Thoracic aorta (tissue), 2 donors: ENCODE measurements around the gene IL10RB. TPM values are rescaled to one million over a fixed set of nuclear protein-coding genes. Genes with fewer than 3 reads are reported as not detected.
"Not testable (repeated sequence)": the region's sequence is repeated elsewhere in the genome, so short reads cannot be mapped to it uniquely, and the experiment has no call there.

Experiments used
- ATAC-seq: fragments of 150-250 bp; one replicate; pipeline ENCODE4 v1.8.0; 2017; ENCODE audit warnings: low read depth; ENCODE audit not compliant: insufficient number of reproducible peaks, low FRiP score
- DNase-seq: peaks from one replicate; pipeline ENCODE4 v3.0.0-alpha.2; 2020; ENCODE audit warnings: low spot score
- H3K27ac ChIP-seq, 2 donors: fragments of 200-600 bp; sonication (generic); 1 replicate in 1 of 2; 2 replicates in 1 of 2; pipeline ENCODE4 v1.5.1; 2016; ENCODE audit warnings: mild to moderate bottlenecking in 2 of 2, moderate library complexity in 2 of 2
- H3K27me3 ChIP-seq: fragments of 200-600 bp; sonication (generic); replicated peaks from 2 replicates; pipeline ENCODE4 v1.6.0; 2016; ENCODE audit warnings: mild to moderate bottlenecking; ENCODE audit not compliant: insufficient read depth
- H3K36me3 ChIP-seq: fragments of 200-600 bp; sonication (generic); one replicate; pipeline ENCODE4 v1.5.1; 2016
- H3K4me1 ChIP-seq, 2 donors: fragments of 200-600 bp; sonication (generic); 1 replicate in 1 of 2; 2 replicates in 1 of 2; pipeline versions ENCODE4 v1.5.1 to v1.6.0; 2016; ENCODE audit warnings: low read depth in 2 of 2, mild to moderate bottlenecking in 1 of 2; ENCODE audit not compliant: control insufficient read depth in 1 of 2
- H3K4me3 ChIP-seq: fragments of 200-600 bp; sonication (generic); 2 replicates; pipeline ENCODE4 v1.5.1; 2016; ENCODE audit warnings: mild to moderate bottlenecking
- H3K9me3 ChIP-seq: fragments of 200-600 bp; sonication (generic); 2 replicates; pipeline ENCODE4 v1.5.1; 2016
- CTCF ChIP-seq: fragments of 200-600 bp; sonication (generic); IDR thresholded peaks from one replicate; pipeline ENCODE4 v1.5.1; 2019; ENCODE audit warnings: antibody characterized with exemption
- total RNA-seq, 2 donors: library from RNA; depleted of rRNA; stranded (reverse); fragments of >200 nt; gene quantifications; one replicate each; pipeline versions ENCODE4 v1.1.0 to v1.2.3, GENCODE V29; 2016

IL10RB gene
- total RNA-seq, 2 donors from 2014 or later, result 13.0 to 33.6 TPM

DNA sequence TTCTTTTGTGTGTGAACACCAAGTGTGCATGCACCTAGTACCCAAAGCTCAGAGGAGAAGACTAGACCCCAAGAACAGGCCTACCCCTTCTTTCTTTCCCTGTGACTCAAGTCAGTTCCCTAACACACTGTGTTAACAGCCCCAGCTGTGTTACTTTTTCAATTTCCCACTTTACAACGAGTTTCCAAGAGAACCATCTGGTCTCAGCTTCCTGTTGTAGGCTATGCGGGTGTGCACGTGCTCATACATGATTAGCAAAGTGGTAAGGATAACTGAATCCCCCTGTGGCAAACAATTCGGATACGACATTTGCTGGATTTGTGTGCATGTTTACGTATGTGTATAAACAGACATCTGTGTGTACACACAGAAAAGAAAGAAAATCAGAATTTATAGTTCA lies 18.6 kb upstream of the IL10RB start:
- Histone ChIP-seq H3K27ac (no peak overlapping the region), H3K4me3 (no peak overlapping the region), H3K4me1 (no peaks in the 10 kb centered on the region), H3K9me3 (no peaks in the 10 kb centered on the region), H3K36me3 (peaks cover 40% of the 10 kb centered on the region), H3K27me3 (no peaks in the 10 kb centered on the region)
- no peak for ATAC-seq
- no peak for DNase-seq
- no peak for TF ChIP-seq CTCF

GRCh38 chr21:33249331-33250002 lies 16.7 kb upstream of the IL10RB start:
- Histone ChIP-seq H3K9me3 (no peaks in the 10 kb centered on the region), H3K36me3 (peaks cover 43% of the 10 kb centered on the region), H3K4me3 (no peak overlapping the region), H3K27ac (no peak overlapping the region), H3K4me1 (no peaks in the 10 kb centered on the region), H3K27me3 (no peaks in the 10 kb centered on the region)
- TF ChIP-seq CTCF, result no peak
- ATAC-seq (no peak), DNase-seq (no peak)

- DNase-seq, result no peak
- peaks cover 43% of the 10 kb centered on the region for H3K36me3 ChIP-seq
- TF ChIP-seq CTCF, result no peak
- no peak overlapping the region for H3K4me3 ChIP-seq
- H3K4me1 ChIP-seq, result no peaks in the 10 kb centered on the region
- no peak for ATAC-seq
- H3K27ac ChIP-seq, result no peak overlapping the region
- H3K9me3 ChIP-seq, result no peaks in the 10 kb centered on the region
- H3K27me3 ChIP-seq, result no peaks in the 10 kb centered on the region
Measured at GRCh38 chr21:33251119-33251518, 15.0 kb upstream of the IL10RB start.

DNA sequence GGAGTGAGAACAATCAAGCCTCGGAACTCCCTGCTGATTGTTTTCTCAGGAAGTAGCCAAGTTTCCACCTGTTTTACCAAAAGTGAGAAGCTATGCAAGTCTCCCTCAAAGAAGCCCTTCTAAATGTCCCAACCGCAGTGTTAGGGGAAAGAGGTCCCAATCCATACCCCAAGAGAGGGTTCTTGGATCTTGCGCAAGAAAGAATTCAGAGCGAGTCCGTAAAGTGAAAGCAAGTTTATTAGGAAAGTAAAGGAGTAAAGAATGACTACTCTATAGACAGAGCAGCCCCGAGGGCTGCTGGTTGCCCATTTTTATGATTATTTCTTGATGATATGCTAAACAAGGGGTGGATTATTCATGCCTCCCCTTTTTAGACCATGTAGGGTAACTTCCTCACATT lies 12.8 kb upstream of the IL10RB start:
- H3K27me3 ChIP-seq, DNase-seq, ATAC-seq, H3K9me3 ChIP-seq, H3K4me1 ChIP-seq, H3K27ac ChIP-seq, H3K4me3 ChIP-seq: not testable (repeated sequence)
- H3K36me3 ChIP-seq, result peaks cover 37% of the 10 kb centered on the region

DNA sequence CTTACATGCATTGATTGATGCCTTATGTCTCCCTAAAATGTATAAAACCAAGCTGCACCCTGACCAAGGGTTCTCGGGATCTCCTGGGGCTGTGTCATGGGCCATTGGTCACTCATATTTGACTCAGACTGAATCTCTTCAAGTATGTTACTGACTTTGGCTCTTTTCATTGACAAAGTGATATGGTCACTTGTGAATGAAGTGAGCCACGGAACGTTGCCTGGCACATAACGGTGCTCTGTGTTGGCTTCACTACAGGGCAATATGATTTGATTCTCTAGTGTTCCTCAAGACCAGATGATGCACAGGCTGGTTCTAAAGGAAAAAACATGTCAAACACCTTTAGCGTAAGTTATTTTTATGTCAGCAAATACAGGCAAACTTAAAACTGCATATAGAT lies 11.4 kb upstream of the IL10RB start:
- H3K36me3 ChIP-seq, result peaks cover 27% of the 10 kb centered on the region
- H3K4me3 ChIP-seq, result no peak overlapping the region
- TF ChIP-seq CTCF, result no peak
- no peaks in the 10 kb centered on the region for H3K9me3 ChIP-seq
- H3K27ac ChIP-seq, result no peak overlapping the region
- H3K27me3 ChIP-seq, result no peaks in the 10 kb centered on the region
- ATAC-seq, result no peak
- H3K4me1 ChIP-seq, result no peaks in the 10 kb centered on the region
- DNase-seq, result no peak

DNA sequence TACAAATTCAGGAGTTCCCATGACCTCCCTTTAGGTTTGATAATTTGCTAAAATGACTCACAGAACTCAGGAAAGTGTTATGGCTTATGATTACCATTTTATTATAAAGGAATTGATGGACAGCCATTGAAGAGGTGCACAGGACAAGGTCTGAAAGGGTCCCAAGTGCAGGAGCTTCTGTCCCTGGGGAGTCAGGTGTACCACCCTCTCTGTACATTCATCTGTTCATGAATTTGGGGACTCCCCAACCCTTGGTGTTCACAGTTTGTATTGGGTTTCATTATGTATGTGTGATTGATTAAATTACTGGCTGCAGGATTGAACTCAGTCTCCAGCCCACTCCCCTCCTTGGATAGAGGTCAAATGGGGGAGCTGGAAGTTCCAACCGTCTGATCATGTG lies 10.8 kb upstream of the IL10RB start:
- Histone ChIP-seq H3K4me3 (no peak overlapping the region), H3K36me3 (peaks cover 24% of the 10 kb centered on the region), H3K4me1 (no peaks in the 10 kb centered on the region), H3K27ac (no peak overlapping the region), H3K27me3 (no peaks in the 10 kb centered on the region), H3K9me3 (no peaks in the 10 kb centered on the region)
- DNase-seq (no peak), ATAC-seq (no peak)
- TF ChIP-seq CTCF, result no peak
